ENCODE measurements around the gene KCNIP1. TPM values are rescaled to one million over a fixed set of nuclear protein-coding genes. Genes with fewer than 3 reads are reported as not detected.

The KCNIP1 gene
- total RNA-seq, 1 donor = not detected

- Histone ChIP-seq H3K27ac (ENCODE audit: low read depth, low read length) (no peak overlapping the region), H3K9me3 (ENCODE audit: low read depth, low read length) (no peaks in the 10 kb centered on the region), H3K27me3 (ENCODE audit: insufficient read depth, low read length) (no peaks in the 10 kb centered on the region), H3K4me2 (ENCODE audit: insufficient read depth, low read length) (no peak overlapping the region), H4K20me1 (ENCODE audit: insufficient read depth, low read length) (no peaks in the 10 kb centered on the region), H3K4me1 (ENCODE audit: insufficient read depth, low read length) (peaks cover 9% of the 10 kb centered on the region), H3K4me3 (ENCODE audit: insufficient read depth, low read length) (no peak overlapping the region), H2AFZ (ENCODE audit: low read length) (no peak overlapping the region), H3K36me3 (ENCODE audit: insufficient read depth, low read length) (no peaks in the 10 kb centered on the region), H3K79me2 (ENCODE audit: insufficient read depth, low read length) (no peaks in the 10 kb centered on the region)
- TF ChIP-seq, protein P1, sequence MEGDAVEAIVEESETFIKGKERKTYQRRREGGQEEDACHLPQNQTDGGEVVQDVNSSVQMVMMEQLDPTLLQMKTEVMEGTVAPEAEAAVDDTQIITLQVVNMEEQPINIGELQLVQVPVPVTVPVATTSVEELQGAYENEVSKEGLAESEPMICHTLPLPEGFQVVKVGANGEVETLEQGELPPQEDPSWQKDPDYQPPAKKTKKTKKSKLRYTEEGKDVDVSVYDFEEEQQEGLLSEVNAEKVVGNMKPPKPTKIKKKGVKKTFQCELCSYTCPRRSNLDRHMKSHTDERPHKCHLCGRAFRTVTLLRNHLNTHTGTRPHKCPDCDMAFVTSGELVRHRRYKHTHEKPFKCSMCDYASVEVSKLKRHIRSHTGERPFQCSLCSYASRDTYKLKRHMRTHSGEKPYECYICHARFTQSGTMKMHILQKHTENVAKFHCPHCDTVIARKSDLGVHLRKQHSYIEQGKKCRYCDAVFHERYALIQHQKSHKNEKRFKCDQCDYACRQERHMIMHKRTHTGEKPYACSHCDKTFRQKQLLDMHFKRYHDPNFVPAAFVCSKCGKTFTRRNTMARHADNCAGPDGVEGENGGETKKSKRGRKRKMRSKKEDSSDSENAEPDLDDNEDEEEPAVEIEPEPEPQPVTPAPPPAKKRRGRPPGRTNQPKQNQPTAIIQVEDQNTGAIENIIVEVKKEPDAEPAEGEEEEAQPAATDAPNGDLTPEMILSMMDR (IDR thresholded peaks at IDR 0.05; ENCODE audit: extremely low read depth, low read depth, low read length) = no peak
- DNase-seq (ENCODE audit: insufficient read length, low spot score, missing footprints) = no peak
These were observed 17.4 kb upstream of the KCNIP1 start for GRCh38 chr5:170486371-170486770.

DNA sequence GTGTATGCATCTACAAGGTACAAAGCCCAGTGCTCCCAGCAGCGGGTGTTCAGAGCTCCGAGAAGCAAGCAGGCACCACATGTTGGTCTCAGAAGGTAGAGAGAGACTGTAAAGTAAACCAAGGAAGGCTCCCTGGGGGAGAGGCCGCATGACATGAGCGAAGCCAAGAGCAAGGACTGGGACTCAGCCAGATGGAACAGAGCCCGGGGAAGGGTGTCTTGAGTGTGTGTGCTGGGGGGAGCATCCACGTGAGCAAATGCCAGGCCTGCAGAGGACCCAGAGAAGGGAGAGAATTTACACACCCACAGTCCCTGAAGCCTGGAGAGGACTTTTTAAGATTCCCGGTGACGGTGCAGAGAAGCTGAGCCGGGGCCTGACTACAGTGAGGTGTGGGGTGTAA, 15.2 kb upstream of the KCNIP1 start:
- TF ChIP-seq, protein P1 (IDR thresholded peaks at IDR 0.05; ENCODE audit: extremely low read depth, low read depth, low read length) = no peak
- DNase-seq (ENCODE audit: insufficient read length, low spot score, missing footprints) = no peak
- no peaks in the 10 kb centered on the region for H3K27me3 ChIP-seq (ENCODE audit: insufficient read depth, low read length)
- H3K27ac ChIP-seq (ENCODE audit: low read depth, low read length) = no peak overlapping the region
- no peaks in the 10 kb centered on the region for H3K36me3 ChIP-seq (ENCODE audit: insufficient read depth, low read length)
- H2AFZ ChIP-seq (ENCODE audit: low read length) = no peak overlapping the region
- no peaks in the 10 kb centered on the region for H3K79me2 ChIP-seq (ENCODE audit: insufficient read depth, low read length)
- no peak overlapping the region for H3K4me2 ChIP-seq (ENCODE audit: insufficient read depth, low read length)
- H3K4me1 ChIP-seq (ENCODE audit: insufficient read depth, low read length) = peaks cover 14% of the 10 kb centered on the region
- H3K4me3 ChIP-seq (ENCODE audit: insufficient read depth, low read length) = no peak overlapping the region
- H3K9me3 ChIP-seq (ENCODE audit: low read depth, low read length) = no peaks in the 10 kb centered on the region
- no peaks in the 10 kb centered on the region for H4K20me1 ChIP-seq (ENCODE audit: insufficient read depth, low read length)

DNA sequence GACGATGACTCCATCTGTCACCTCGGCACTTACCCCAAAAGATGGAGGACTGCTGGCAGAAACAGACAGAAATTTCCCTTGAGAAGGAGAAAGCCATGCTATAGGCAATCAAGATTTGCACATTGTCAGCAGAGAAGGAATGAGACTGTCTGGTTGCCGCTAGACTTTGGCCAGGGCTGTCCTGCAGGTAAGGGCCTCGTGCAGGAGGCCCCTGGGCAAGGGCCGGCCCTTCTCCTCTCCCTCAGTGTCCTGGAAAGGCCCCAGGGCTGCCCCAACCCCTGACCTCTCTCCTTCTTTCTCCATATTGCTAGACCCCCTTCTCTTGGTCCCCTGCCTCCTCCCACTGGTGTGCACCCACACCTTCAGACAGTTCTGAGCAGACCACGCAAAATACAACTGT, 14.6 kb upstream of the KCNIP1 start:
- Histone ChIP-seq H4K20me1 (ENCODE audit: insufficient read depth, low read length) (no peaks in the 10 kb centered on the region), H3K4me3 (ENCODE audit: insufficient read depth, low read length) (no peak overlapping the region), H3K27me3 (ENCODE audit: insufficient read depth, low read length) (no peaks in the 10 kb centered on the region), H3K4me1 (ENCODE audit: insufficient read depth, low read length) (peaks cover 12% of the 10 kb centered on the region), H2AFZ (ENCODE audit: low read length) (no peak overlapping the region), H3K4me2 (ENCODE audit: insufficient read depth, low read length) (no peak overlapping the region), H3K79me2 (ENCODE audit: insufficient read depth, low read length) (no peaks in the 10 kb centered on the region), H3K27ac (ENCODE audit: low read depth, low read length) (no peak overlapping the region), H3K9me3 (ENCODE audit: low read depth, low read length) (no peaks in the 10 kb centered on the region), H3K36me3 (ENCODE audit: insufficient read depth, low read length) (no peaks in the 10 kb centered on the region)
- TF ChIP-seq, protein P1 (IDR thresholded peaks at IDR 0.05; ENCODE audit: extremely low read depth, low read depth, low read length) = no peak
- DNase-seq (ENCODE audit: insufficient read length, low spot score, missing footprints) = no peak

GRCh38 chr5:170490381-170490780, 13.4 kb upstream of the KCNIP1 start:
- Histone ChIP-seq H4K20me1 (ENCODE audit: insufficient read depth, low read length) (no peaks in the 10 kb centered on the region), H3K4me2 (ENCODE audit: insufficient read depth, low read length) (no peak overlapping the region)

More at GRCh38 chr5:170490381-170490780, 13.4 kb upstream of the KCNIP1 start:
- Histone ChIP-seq H3K9me3 (ENCODE audit: low read depth, low read length) (no peaks in the 10 kb centered on the region), H3K79me2 (ENCODE audit: insufficient read depth, low read length) (no peaks in the 10 kb centered on the region), H3K27me3 (ENCODE audit: insufficient read depth, low read length) (no peaks in the 10 kb centered on the region), H3K27ac (ENCODE audit: low read depth, low read length) (no peak overlapping the region), H3K4me3 (ENCODE audit: insufficient read depth, low read length) (no peak overlapping the region), H3K36me3 (ENCODE audit: insufficient read depth, low read length) (no peaks in the 10 kb centered on the region), H2AFZ (ENCODE audit: low read length) (no peak overlapping the region), H3K4me1 (ENCODE audit: insufficient read depth, low read length) (peaks cover 12% of the 10 kb centered on the region)
- DNase-seq (ENCODE audit: insufficient read length, low spot score, missing footprints) = no peak
- TF ChIP-seq, protein P1 (IDR thresholded peaks at IDR 0.05; ENCODE audit: extremely low read depth, low read depth, low read length) = no peak

All from osteoblast (primary cell).